ENCODE measurements around the gene GUCA1A. TPM values are rescaled to one million over a fixed set of nuclear protein-coding genes. Genes with fewer than 3 reads are reported as not detected.
A peak's percentile ranks its signal among the peaks of the same experiment; 100 is the strongest.

The GUCA1A gene
- polyA plus RNA-seq, 1 donor (not counting 4 experiments of a cell fraction or from before 2014, with no cell fraction given), result not detected

DNA sequence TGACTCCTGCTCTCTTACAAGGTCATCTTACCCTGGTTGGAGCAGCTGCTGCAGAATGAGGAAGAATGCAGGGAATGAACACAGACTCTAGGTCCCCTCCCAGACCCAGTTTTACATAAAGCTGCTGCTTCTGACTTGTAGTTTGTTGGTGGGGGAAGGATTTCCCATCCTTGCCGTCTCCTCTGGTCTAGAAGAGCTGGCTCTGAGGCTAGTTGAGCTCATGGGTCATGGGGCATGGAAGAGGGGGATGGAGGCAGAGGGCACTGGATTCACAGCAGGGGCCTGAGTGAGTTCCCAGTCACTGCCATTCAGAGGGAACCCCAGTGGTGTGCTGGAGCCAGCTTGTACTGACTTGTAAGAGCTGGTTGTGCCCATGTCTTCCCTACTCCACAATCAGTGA lies 9.2 kb upstream of the GUCA1A start:
- no peak for DNase-seq (ENCODE audit: low read depth, low spot score)
- dilution Hi-C loops (cut with MboI; ENCODE audit: extremely low pct_ligation_motif_present, low sequenced_read_pairs), result no loop called here
- H2AFZ ChIP-seq (ENCODE audit: control insufficient read depth, low read length), result no peak overlapping the region
- TF ChIP-seq, protein P1, sequence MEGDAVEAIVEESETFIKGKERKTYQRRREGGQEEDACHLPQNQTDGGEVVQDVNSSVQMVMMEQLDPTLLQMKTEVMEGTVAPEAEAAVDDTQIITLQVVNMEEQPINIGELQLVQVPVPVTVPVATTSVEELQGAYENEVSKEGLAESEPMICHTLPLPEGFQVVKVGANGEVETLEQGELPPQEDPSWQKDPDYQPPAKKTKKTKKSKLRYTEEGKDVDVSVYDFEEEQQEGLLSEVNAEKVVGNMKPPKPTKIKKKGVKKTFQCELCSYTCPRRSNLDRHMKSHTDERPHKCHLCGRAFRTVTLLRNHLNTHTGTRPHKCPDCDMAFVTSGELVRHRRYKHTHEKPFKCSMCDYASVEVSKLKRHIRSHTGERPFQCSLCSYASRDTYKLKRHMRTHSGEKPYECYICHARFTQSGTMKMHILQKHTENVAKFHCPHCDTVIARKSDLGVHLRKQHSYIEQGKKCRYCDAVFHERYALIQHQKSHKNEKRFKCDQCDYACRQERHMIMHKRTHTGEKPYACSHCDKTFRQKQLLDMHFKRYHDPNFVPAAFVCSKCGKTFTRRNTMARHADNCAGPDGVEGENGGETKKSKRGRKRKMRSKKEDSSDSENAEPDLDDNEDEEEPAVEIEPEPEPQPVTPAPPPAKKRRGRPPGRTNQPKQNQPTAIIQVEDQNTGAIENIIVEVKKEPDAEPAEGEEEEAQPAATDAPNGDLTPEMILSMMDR (optimal IDR thresholded peaks at IDR 0.05 in 1 of 3, IDR thresholded peaks at IDR 0.05 in 1 of 3, conservative IDR thresholded peaks at IDR 0.05 in 1 of 3; ENCODE audit: extremely low read depth in 1 of 3, insufficient read depth in 2 of 3, low read length in 3 of 3), result no peak
- no peak for TF ChIP-seq EZH2 (IDR thresholded peaks at IDR 0.05; ENCODE audit: low read length)
- no peaks in the 10 kb centered on the region for H4K20me1 ChIP-seq (ENCODE audit: control insufficient read depth, extremely low read depth, insufficient read depth, low read length)
- no peaks in the 10 kb centered on the region for H3K36me3 ChIP-seq (ENCODE audit: control insufficient read depth in 2 of 2, extremely low read depth in 1 of 2, insufficient read depth in 2 of 2, low read length in 2 of 2)
- H3K79me2 ChIP-seq (ENCODE audit: control insufficient read depth, insufficient read depth, low read length), result no peaks in the 10 kb centered on the region
- no peaks in the 10 kb centered on the region for H3K27me3 ChIP-seq (ENCODE audit: control insufficient read depth, extremely low read depth, insufficient read depth, low read length)
- no peak for FAIRE-seq
- peak overlapping the region; percentile 3 for H3K4me2 ChIP-seq (ENCODE audit: control insufficient read depth, extremely low read depth, insufficient read depth, low read depth, low read length)
- no peak overlapping the region for H3K27ac ChIP-seq (ENCODE audit: control insufficient read depth, insufficient read depth, low read length)
- H3K4me3 ChIP-seq (ENCODE audit: control insufficient read depth in 2 of 3, extremely low read depth in 1 of 3, insufficient read depth in 2 of 3, low read depth in 1 of 3, low read length in 3 of 3), result no peak overlapping the region
- H3K9me3 ChIP-seq (ENCODE audit: control insufficient read depth, low read depth, low read length), result no peaks in the 10 kb centered on the region
- no peaks in the 10 kb centered on the region for H3K9me1 ChIP-seq (ENCODE audit: control insufficient read depth, extremely low read depth, insufficient read depth, low read length)
- no peak overlapping the region for H3K9ac ChIP-seq (ENCODE audit: control insufficient read depth, extremely low read depth, insufficient read depth, low read length)
- peaks cover 15% of the 10 kb centered on the region for H3K4me1 ChIP-seq (ENCODE audit: control insufficient read depth, extremely low read depth, insufficient read depth, low read length)

DNA sequence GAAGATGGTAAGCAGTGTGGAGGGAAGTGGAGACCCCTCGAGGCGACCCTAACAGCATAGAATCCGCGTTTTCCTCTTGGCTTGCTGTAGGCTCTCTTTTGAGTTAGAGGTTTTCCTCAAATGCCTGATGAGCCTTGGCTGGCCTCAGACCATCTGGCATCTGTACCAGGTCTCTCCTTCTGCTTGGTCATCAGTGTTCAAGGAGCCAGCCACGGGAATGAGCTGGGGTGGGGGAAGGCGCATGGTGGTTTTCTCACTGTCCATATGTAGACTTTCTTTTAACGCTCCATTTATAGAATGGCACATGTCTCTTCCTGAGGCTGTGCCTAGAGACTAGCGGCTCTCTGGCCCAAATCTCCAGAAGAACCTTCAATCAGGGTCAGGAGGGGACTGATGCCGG lies 8.1 kb upstream of the GUCA1A start:
- Histone ChIP-seq H3K27me3 (ENCODE audit: control insufficient read depth, extremely low read depth, insufficient read depth, low read length) (no peaks in the 10 kb centered on the region), H3K4me1 (ENCODE audit: control insufficient read depth, extremely low read depth, insufficient read depth, low read length) (peaks cover 15% of the 10 kb centered on the region), H3K9me3 (ENCODE audit: control insufficient read depth, low read depth, low read length) (no peaks in the 10 kb centered on the region), H3K9me1 (ENCODE audit: control insufficient read depth, extremely low read depth, insufficient read depth, low read length) (no peaks in the 10 kb centered on the region), H3K27ac (ENCODE audit: control insufficient read depth, insufficient read depth, low read length) (no peak overlapping the region), H3K9ac (ENCODE audit: control insufficient read depth, extremely low read depth, insufficient read depth, low read length) (no peak overlapping the region), H3K79me2 (ENCODE audit: control insufficient read depth, insufficient read depth, low read length) (no peaks in the 10 kb centered on the region), H4K20me1 (ENCODE audit: control insufficient read depth, extremely low read depth, insufficient read depth, low read length) (no peaks in the 10 kb centered on the region), H3K4me2 (ENCODE audit: control insufficient read depth, extremely low read depth, insufficient read depth, low read depth, low read length) (no peak overlapping the region), H3K4me3 (ENCODE audit: control insufficient read depth in 2 of 3, extremely low read depth in 1 of 3, insufficient read depth in 2 of 3, low read depth in 1 of 3, low read length in 3 of 3) (no peak overlapping the region), H2AFZ (ENCODE audit: control insufficient read depth, low read length) (no peak overlapping the region), H3K36me3 (ENCODE audit: control insufficient read depth in 2 of 2, extremely low read depth in 1 of 2, insufficient read depth in 2 of 2, low read length in 2 of 2) (no peaks in the 10 kb centered on the region)
- DNase-seq (ENCODE audit: low read depth, low spot score) (no peak), FAIRE-seq (no peak)
- dilution Hi-C loops (cut with MboI; ENCODE audit: extremely low pct_ligation_motif_present, low sequenced_read_pairs), result no loop called here
- TF ChIP-seq, protein P1 (optimal IDR thresholded peaks at IDR 0.05 in 1 of 3, IDR thresholded peaks at IDR 0.05 in 1 of 3, conservative IDR thresholded peaks at IDR 0.05 in 1 of 3; ENCODE audit: extremely low read depth in 1 of 3, insufficient read depth in 2 of 3, low read length in 3 of 3), result no peak
- no peak for TF ChIP-seq EZH2 (IDR thresholded peaks at IDR 0.05; ENCODE audit: low read length)

Measured in keratinocyte (primary cell).